Thyroid gland (tissue), 4 donors: ENCODE measurements around the gene S100A6. TPM values are rescaled to one million over a fixed set of nuclear protein-coding genes. Genes with fewer than 3 reads are reported as not detected.

Experiments used
- DNase-seq, 2 donors: peaks; one replicate each; pipeline ENCODE4 v3.0.0-alpha.2; 2019
- H3K27ac ChIP-seq, 3 donors: fragments of 200-600 bp; sonication (generic); 1 replicate in 2 of 3; 2 replicates in 1 of 3; pipeline ENCODE4 v1.5.1; 2016 to 2019; ENCODE audit warnings: mild to moderate bottlenecking in 1 of 3, moderate library complexity in 1 of 3
- H3K27me3 ChIP-seq: fragments of 200-600 bp; sonication (generic); one replicate; pipeline ENCODE4 v1.5.1; 2019
- H3K36me3 ChIP-seq, 2 donors: fragments of 200-600 bp; sonication (generic); one replicate each; pipeline ENCODE4 v1.5.1; 2016 to 2019
- H3K4me1 ChIP-seq, 2 donors: fragments of 200-600 bp; sonication (generic); one replicate each; pipeline ENCODE4 v1.5.1; 2017 to 2019
- H3K4me3 ChIP-seq, 3 donors: fragments of 200-600 bp; sonication (generic); replicated peaks in 1 of 3; 1 replicate in 2 of 3; 2 replicates in 1 of 3; pipeline ENCODE4 v1.5.1; 2016; ENCODE audit warnings: mild to moderate bottlenecking in 1 of 3
- H3K9me3 ChIP-seq: fragments of 200-600 bp; sonication (generic); one replicate; pipeline ENCODE4 v1.5.1; 2017
- CTCF ChIP-seq, 6 experiments: fragments of 200-600 bp in 3 of 6; fragments of 450-650 bp in 3 of 6; sonication (generic) in 3 of 6; IDR thresholded peaks; one replicate each; pipeline ENCODE4 v1.5.1; 2016 to 2019; ENCODE audit warnings: antibody characterized with exemption in 6 of 6, mild to moderate bottlenecking in 2 of 6, inconsistent platforms in 1 of 6, moderate library complexity in 1 of 6
- POLR2A ChIP-seq, 2 donors: fragments of 450-650 bp; IDR thresholded peaks; one replicate each; pipeline ENCODE4 v1.6.1; 2017; ENCODE audit warnings: antibody characterized with exemption in 2 of 2, mild to moderate bottlenecking in 2 of 2, moderate library complexity in 1 of 2
- WGBS, 2 donors: methylation state at CpG; one replicate each; pipeline ENCODE4 v1.1.5; 2017; 5-methylcytosine and 5-hydroxymethylcytosine counted together
- intact Hi-C: fragments of 100-400 bp; cut with DNase I; formaldehyde crosslinking; loops from one replicate; pipeline ENCODE4 v1.15.1; 2023
- total RNA-seq, 4 donors: library from RNA; depleted of rRNA; stranded (reverse); fragments of >200 nt; gene quantifications; one replicate each; pipeline ENCODE4 v1.2.3, GENCODE V29; 2016

S100A6 gene
- total RNA-seq, 4 donors from 2014 or later, result 128 to 573 (median 360) TPM

GRCh38 chr1:153487707-153488106 lies 48.1 kb downstream of the S100A6 start:
- intact Hi-C loops, result no loop called here
- Histone ChIP-seq H3K27me3 (no peaks in the 10 kb centered on the region), H3K27ac (no peak overlapping the region)

GRCh38 chr1:153485863-153486262 lies 49.9 kb downstream of the S100A6 start:
- no peak for DNase-seq
- intact Hi-C loops, result no loop called here
- H3K4me1 ChIP-seq, result peaks cover 0 to 7% of the 10 kb centered on the region in 2 donors
- no peak overlapping the region for H3K27ac ChIP-seq
- TF ChIP-seq POLR2A (IDR thresholded peaks at IDR 0.05) (no peak), CTCF (IDR thresholded peaks at IDR 0.05) (no peak)
- H3K9me3 ChIP-seq, result no peaks in the 10 kb centered on the region
- no peaks in the 10 kb centered on the region for H3K27me3 ChIP-seq
- no peaks in the 10 kb centered on the region for H3K36me3 ChIP-seq
- no peak overlapping the region for H3K4me3 ChIP-seq
- WGBS, 2 donors, result 56 to 63% methylated on average over 2 of the region's 2 CpGs

More at GRCh38 chr1:153487707-153488106, 48.1 kb downstream of the S100A6 start:
- WGBS, 2 donors, result 93 to 98% methylated on average over 2 of the region's 2 CpGs
- Histone ChIP-seq H3K9me3 (no peaks in the 10 kb centered on the region), H3K4me1 (peaks cover 0 to 7% of the 10 kb centered on the region in 2 donors), H3K36me3 (no peaks in the 10 kb centered on the region), H3K4me3 (no peak overlapping the region)
- no peak for TF ChIP-seq CTCF (IDR thresholded peaks at IDR 0.05)
- TF ChIP-seq POLR2A (IDR thresholded peaks at IDR 0.05), result no peak
- DNase-seq, result no peak

Other genes with a start within 250 kb of the S100A6 start
- gene PGLYRP3, start 223.0 kb downstream of the S100A6 start, total RNA-seq, result not detected
- not detected for gene PGLYRP4, start 187.2 kb downstream of the S100A6 start, total RNA-seq
- 100 to 1,000 TPM in 1 of 4 donors, 10 to 100 TPM in 3; 36.2 to 285 (median 66.0) TPM for gene S100A9, start 178.1 kb downstream of the S100A6 start, total RNA-seq
- not detected for gene S100A12, start 160.4 kb downstream of the S100A6 start, total RNA-seq
- 10 to 100 TPM in 1 of 4 donors, 1 to 10 TPM in 2, not detected in 1; 2.8 to 35.6 (median 6.2) TPM for gene S100A8, start 144.9 kb downstream of the S100A6 start, total RNA-seq
- gene S100A7A, start 119.5 kb downstream of the S100A6 start, total RNA-seq, result not detected
- not detected for gene S100A7, start 75.3 kb downstream of the S100A6 start, total RNA-seq
- 10 to 100 TPM in 1 of 4 donors, 1 to 10 TPM in 3; 2.2 to 12.6 (median 6.5) TPM for gene S100A5, start 4.9 kb upstream of the S100A6 start, total RNA-seq
- gene S100A4, start 9.8 kb upstream of the S100A6 start, total RNA-seq, result 100 to 1,000 TPM in 2 of 4 donors, 10 to 100 TPM in 2; 57.3 to 251 (median 133) TPM
- 1 to 10 TPM in 1 of 4 donors, under 1 TPM in 1, not detected in 2; 0.83 to 1.7 TPM for gene S100A3, start 13.3 kb upstream of the S100A6 start, total RNA-seq
- gene S100A2, start 29.9 kb upstream of the S100A6 start, total RNA-seq, result 10 to 100 TPM in 1 of 4 donors, 1 to 10 TPM in 3; 2.6 to 10.1 (median 5.9) TPM
- 100 to 1,000 TPM in 1 of 4 donors, 10 to 100 TPM in 3; 62.7 to 104 (median 76.3) TPM for gene S100A16, start 77.1 kb upstream of the S100A6 start, total RNA-seq
- 100 to 1,000 TPM; 112 to 175 (median 132) TPM for gene S100A14, start 80.3 kb upstream of the S100A6 start, total RNA-seq
- 100 to 1,000 TPM; 219 to 545 (median 343) TPM for gene S100A13, start 91.5 kb upstream of the S100A6 start, total RNA-seq
- 100 to 1,000 TPM; 139 to 498 (median 231) TPM for gene S100A1, start 92.4 kb upstream of the S100A6 start, total RNA-seq
- gene CHTOP, start 98.1 kb upstream of the S100A6 start, total RNA-seq, result 100 to 1,000 TPM in 3 of 4 donors, 10 to 100 TPM in 1; 99.1 to 124 (median 105) TPM
- gene SNAPIN, start 122.7 kb upstream of the S100A6 start, total RNA-seq, result 10 to 100 TPM; 52.0 to 71.9 (median 63.9) TPM
- gene ILF2, start 135.0 kb upstream of the S100A6 start, total RNA-seq, result 100 to 1,000 TPM; 111 to 167 (median 151) TPM
- gene NPR1, start 142.7 kb upstream of the S100A6 start, total RNA-seq, result 10 to 100 TPM; 20.9 to 35.1 (median 30.0) TPM
- gene INTS3, start 192.1 kb upstream of the S100A6 start, total RNA-seq, result 10 to 100 TPM; 50.0 to 60.9 (median 56.3) TPM
- gene SLC27A3, start 239.4 kb upstream of the S100A6 start, total RNA-seq, result 10 to 100 TPM; 14.4 to 32.5 (median 23.2) TPM